ENCODE data around the gene ICE1. TPM values are rescaled to one million over a fixed set of nuclear protein-coding genes. Genes with fewer than 3 reads are reported as not detected.

Gene ICE1
- total and polyA plus RNA-seq, 4 donors: 4.1 to 18.8 (median 9.5) TPM

GRCh38 chr5:5453131-5453530, 30.7 kb downstream of the ICE1 start:
- H3K9ac ChIP-seq (ENCODE audit: low read depth in 1 of 2, low read length in 2 of 2): no peak overlapping the region
- no peak for DNase-seq (ENCODE audit: low spot score)
- no peaks in the 10 kb centered on the region for H3K4me1 ChIP-seq (ENCODE audit: control insufficient read depth in 4 of 4, insufficient read depth in 4 of 4, low read length in 3 of 4)
- H3K27ac ChIP-seq (ENCODE audit: low read depth in 1 of 2, low read length in 2 of 2): no peak overlapping the region
- no peaks in the 10 kb centered on the region for H3K9me3 ChIP-seq (ENCODE audit: control insufficient read depth in 4 of 4, low read length in 3 of 4)
- WGBS: 91% methylated on average over 3 of the region's 3 CpGs
- H3K4me3 ChIP-seq (ENCODE audit: low read depth in 1 of 3, low read length in 3 of 3): no peak overlapping the region
- H3K27me3 ChIP-seq (ENCODE audit: control insufficient read depth in 4 of 4, insufficient read depth in 4 of 4, low read length in 3 of 4): no peaks in the 10 kb centered on the region
- no peak for TF ChIP-seq CTCF (IDR thresholded peaks at IDR 0.05; ENCODE audit: low read depth, low read length, missing input control)
- no peak for TF ChIP-seq SP1 (IDR thresholded peaks at IDR 0.05)
- peaks cover 5 to 54% (median 40%) of the 10 kb centered on the region in 4 donors for H3K36me3 ChIP-seq (ENCODE audit: control insufficient read depth in 4 of 4, insufficient read depth in 3 of 4, low read depth in 1 of 4, low read length in 3 of 4)

GRCh38 chr5:5454391-5454790, 31.9 kb downstream of the ICE1 start:
- no peaks in the 10 kb centered on the region for H3K9me3 ChIP-seq (ENCODE audit: control insufficient read depth in 4 of 4, low read length in 3 of 4)
- no peak overlapping the region for H3K9ac ChIP-seq (ENCODE audit: low read depth in 1 of 2, low read length in 2 of 2)
- no peak overlapping the region for H3K4me3 ChIP-seq (ENCODE audit: low read depth in 1 of 3, low read length in 3 of 3)
- no peaks in the 10 kb centered on the region for H3K27me3 ChIP-seq (ENCODE audit: control insufficient read depth in 4 of 4, insufficient read depth in 4 of 4, low read length in 3 of 4)
- TF ChIP-seq FOXA1 (IDR thresholded peaks at IDR 0.05) (no peak), RAD21 (IDR thresholded peaks at IDR 0.05) (no peak), MAX (IDR thresholded peaks at IDR 0.05) (no peak), YY1 (IDR thresholded peaks at IDR 0.05) (no peak), ATF3 (IDR thresholded peaks at IDR 0.05) (no peak), ZBTB33 (IDR thresholded peaks at IDR 0.05) (no peak), EGR1 (IDR thresholded peaks at IDR 0.05; ENCODE audit: low read depth in 2 of 2) (no peak), HNF4A (conservative IDR thresholded peaks at IDR 0.05) (no peak), TAF1 (conservative IDR thresholded peaks at IDR 0.05) (no peak), FOXA2 (IDR thresholded peaks at IDR 0.05) (no peak), REST (IDR thresholded peaks at IDR 0.05) (no peak), NR2F2 (IDR thresholded peaks at IDR 0.05) (no peak)
- DNase-seq (ENCODE audit: low spot score): no peak
- no peak overlapping the region for H3K27ac ChIP-seq (ENCODE audit: low read depth in 1 of 2, low read length in 2 of 2)
- 87% methylated on average over 5 of the region's 5 CpGs for WGBS
- H3K4me1 ChIP-seq (ENCODE audit: control insufficient read depth in 4 of 4, insufficient read depth in 4 of 4, low read length in 3 of 4): no peaks in the 10 kb centered on the region
- peaks cover 5 to 59% (median 41%) of the 10 kb centered on the region in 4 donors for H3K36me3 ChIP-seq (ENCODE audit: control insufficient read depth in 4 of 4, insufficient read depth in 3 of 4, low read depth in 1 of 4, low read length in 3 of 4)
